GM04503 (cell line): Measurements from ENCODE around the gene MUC22.
"Not testable (repeated sequence)": the region's sequence is repeated elsewhere in the genome, so short reads cannot be mapped to it uniquely, and the experiment has no call there.

Source experiments
- DNase-seq: peaks from one replicate; pipeline ENCODE4 v3.0.0-alpha.2; 2012; ENCODE audit warnings: low read depth

Gene MUC22

GRCh38 chr6:31038559-31038958 is 28.3 kb downstream of the MUC22 start:
- no peak for DNase-seq

- no peak for DNase-seq
Measured at GRCh38 chr6:31040801-31041200, 30.5 kb downstream of the MUC22 start.

GRCh38 chr6:31041372-31041974 is 31.2 kb downstream of the MUC22 start:
- DNase-seq, result no peak

GRCh38 chr6:31042806-31043205 is 32.5 kb downstream of the MUC22 start:
- DNase-seq, result no peak

GRCh38 chr6:31048099-31048498 is 37.8 kb downstream of the MUC22 start:
- DNase-seq, result no peak

GRCh38 chr6:31049518-31049917 is 39.2 kb downstream of the MUC22 start:
- DNase-seq, result no peak

GRCh38 chr6:31053187-31053586 is 42.9 kb downstream of the MUC22 start:
- not testable (repeated sequence) for DNase-seq

GRCh38 chr6:31053873-31054272 is 43.6 kb downstream of the MUC22 start:
- DNase-seq, result no peak

GRCh38 chr6:31055441-31055840 is 45.2 kb downstream of the MUC22 start:
- DNase-seq, result no peak

- DNase-seq, result no peak
Measured at GRCh38 chr6:31057426-31058003, 47.2 kb downstream of the MUC22 start.

- DNase-seq, result peak; percentile 81
Measured at GRCh38 chr6:31058128-31058894, 48.0 kb downstream of the MUC22 start.

- no peak for DNase-seq
Measured at GRCh38 chr6:31060145-31060544, 49.9 kb downstream of the MUC22 start.

GRCh38 chr6:31063906-31064435 is 53.7 kb downstream of the MUC22 start:
- DNase-seq, result no peak

- DNase-seq, result no peak
Measured at GRCh38 chr6:31065556-31065955, 55.3 kb downstream of the MUC22 start.

GRCh38 chr6:31067028-31067427 is 56.8 kb downstream of the MUC22 start:
- not testable (repeated sequence) for DNase-seq

GRCh38 chr6:31067891-31068668 is 57.8 kb downstream of the MUC22 start:
- DNase-seq, result not testable (repeated sequence)

GRCh38 chr6:31068669-31069340 is 58.5 kb downstream of the MUC22 start:
- no peak for DNase-seq

GRCh38 chr6:31070711-31071197 is 60.5 kb downstream of the MUC22 start:
- DNase-seq, result no peak

GRCh38 chr6:31074401-31074800 is 64.1 kb downstream of the MUC22 start:
- DNase-seq, result no peak

GRCh38 chr6:31075528-31075927 is 65.3 kb downstream of the MUC22 start:
- no peak for DNase-seq

- DNase-seq, result no peak
Measured at GRCh38 chr6:31076611-31077010, 66.3 kb downstream of the MUC22 start.
